ENCODE data around the gene LARGE1. TPM values are rescaled to one million over a fixed set of nuclear protein-coding genes. Genes with fewer than 3 reads are reported as not detected.

The LARGE1 gene
- total RNA-seq, 1 experiment from 2014 or later, result 5.8 TPM

- Histone ChIP-seq H3K36me3 (ENCODE audit: control insufficient read depth, insufficient read depth, low read length) (no peaks in the 10 kb centered on the region), H3K27me3 (replicated peaks; ENCODE audit: control insufficient read depth, insufficient read depth, low read length) (no peaks in the 10 kb centered on the region), H3K4me1 (no peaks in the 10 kb centered on the region; the same call in 1 of the 2 replicates), H3K9me3 (no peaks in the 10 kb centered on the region), H3K4me3 (ENCODE audit: low read depth, low read length) (no peak overlapping the region)
- TF ChIP-seq CTCF (IDR thresholded peaks at IDR 0.05; ENCODE audit: insufficient read depth in 1 of 2, low read depth in 1 of 2, low read length in 1 of 2, severe bottlenecking in 1 of 2, unreplicated experiment in 1 of 2), result no peak
- H3K27me3 Mint-ChIP-seq (ENCODE audit: insufficient read depth, unreplicated experiment), result no peaks in the 10 kb centered on the region
- peaks cover 5% of the 10 kb centered on the region for H3K36me3 Mint-ChIP-seq (ENCODE audit: insufficient read depth, unreplicated experiment)
- CTCF ChIA-PET, result interaction anchor here (1.4 kb wide), 1 partner anchor 165 kb away, joined by 5 read pairs; no protein-coding TSS in a partner anchor
- no peak overlapping the region for H3K4me3 Mint-ChIP-seq (ENCODE audit: unreplicated experiment)
- intact Hi-C loops (cut with micrococcal nuclease; ENCODE audit: unreplicated experiment), result loop anchor here (1.0 kb wide), 1 partner anchor 165 kb away; no protein-coding TSS in a partner anchor
- POLR2A ChIA-PET, result no interaction called here
- peaks cover 7% of the 10 kb centered on the region for H3K4me1 Mint-ChIP-seq (ENCODE audit: low read depth, unreplicated experiment)
- DNase-seq, result no peak
- no TSS peak for BruUV-seq (replicated peaks)
- H3K27ac Mint-ChIP-seq (ENCODE audit: unreplicated experiment), result no peak overlapping the region
- H3K9me3 Mint-ChIP-seq (ENCODE audit: unreplicated experiment), result peaks cover 9% of the 10 kb centered on the region
Measured at GRCh38 chr22:33467620-33468095, 452.6 kb downstream of the LARGE1 start.

- intact Hi-C loops (cut with micrococcal nuclease; ENCODE audit: unreplicated experiment), result loop anchor here (1.0 kb wide), 1 partner anchor 165 kb away; no protein-coding TSS in a partner anchor
Measured at GRCh38 chr22:33467080-33467479, 453.2 kb downstream of the LARGE1 start.

GRCh38 chr22:33465554-33465953 lies 454.7 kb downstream of the LARGE1 start:
- no peak overlapping the region for H3K27ac Mint-ChIP-seq (ENCODE audit: unreplicated experiment)
- no peaks in the 10 kb centered on the region for H3K27me3 ChIP-seq (replicated peaks; ENCODE audit: control insufficient read depth, insufficient read depth, low read length)
- TF ChIP-seq CTCF (IDR thresholded peaks at IDR 0.05; ENCODE audit: insufficient read depth in 1 of 2, low read depth in 1 of 2, low read length in 1 of 2, severe bottlenecking in 1 of 2, unreplicated experiment in 1 of 2), result no peak
- H3K36me3 ChIP-seq (ENCODE audit: control insufficient read depth, insufficient read depth, low read length), result no peaks in the 10 kb centered on the region
- H3K4me1 Mint-ChIP-seq (ENCODE audit: low read depth, unreplicated experiment), result peaks cover 15% of the 10 kb centered on the region
- ChIA-PET POLR2A (no interaction called here), CTCF (no interaction called here)
- H3K4me1 ChIP-seq, result peaks cover 7% of the 10 kb centered on the region
- DNase-seq, result no peak
- H3K9me3 ChIP-seq, result peaks cover 6% of the 10 kb centered on the region; the same call in 1 of the 2 replicates
- no peak overlapping the region for H3K4me3 Mint-ChIP-seq (ENCODE audit: unreplicated experiment)
- no TSS peak for BruUV-seq (replicated peaks)
- peaks cover 3% of the 10 kb centered on the region for H3K36me3 Mint-ChIP-seq (ENCODE audit: insufficient read depth, unreplicated experiment)
- no peaks in the 10 kb centered on the region for H3K27me3 Mint-ChIP-seq (ENCODE audit: insufficient read depth, unreplicated experiment)
- no peak overlapping the region for H3K4me3 ChIP-seq (ENCODE audit: low read depth, low read length)
- intact Hi-C loops (cut with micrococcal nuclease; ENCODE audit: unreplicated experiment), result no loop called here
- H3K9me3 Mint-ChIP-seq (ENCODE audit: unreplicated experiment), result peaks cover 5% of the 10 kb centered on the region

More at GRCh38 chr22:33467080-33467479, 453.2 kb downstream of the LARGE1 start:
- Histone ChIP-seq H3K36me3 (ENCODE audit: control insufficient read depth, insufficient read depth, low read length) (no peaks in the 10 kb centered on the region), H3K4me3 (ENCODE audit: low read depth, low read length) (no peak overlapping the region), H3K9me3 (0 out of 2 replicates have a peak, but pooled peaks cover under 1% of the 10 kb centered on the region), H3K4me1 (no peaks in the 10 kb centered on the region; the same call in 1 of the 2 replicates), H3K27me3 (replicated peaks; ENCODE audit: control insufficient read depth, insufficient read depth, low read length) (no peaks in the 10 kb centered on the region)
- H3K4me3 Mint-ChIP-seq (ENCODE audit: unreplicated experiment), result no peak overlapping the region
- H3K27me3 Mint-ChIP-seq (ENCODE audit: insufficient read depth, unreplicated experiment), result no peaks in the 10 kb centered on the region
- H3K27ac Mint-ChIP-seq (ENCODE audit: unreplicated experiment), result no peak overlapping the region
- peaks cover 5% of the 10 kb centered on the region for H3K36me3 Mint-ChIP-seq (ENCODE audit: insufficient read depth, unreplicated experiment)
- CTCF ChIA-PET, result interaction anchor here (1.4 kb wide), 1 partner anchor 164 kb away, joined by 5 read pairs; no protein-coding TSS in a partner anchor
- DNase-seq, result no peak
- POLR2A ChIA-PET, result no interaction called here
- no peak for TF ChIP-seq CTCF (IDR thresholded peaks at IDR 0.05; ENCODE audit: insufficient read depth in 1 of 2, low read depth in 1 of 2, low read length in 1 of 2, severe bottlenecking in 1 of 2, unreplicated experiment in 1 of 2)
- no TSS peak for BruUV-seq (replicated peaks)
- H3K9me3 Mint-ChIP-seq (ENCODE audit: unreplicated experiment), result peaks cover 9% of the 10 kb centered on the region
- H3K4me1 Mint-ChIP-seq (ENCODE audit: low read depth, unreplicated experiment), result peaks cover 7% of the 10 kb centered on the region
